CD4-positive, CD25-positive, alpha-beta regulatory T cell (primary cell): ENCODE results near the gene BUD31. TPM values are rescaled to one million over a fixed set of nuclear protein-coding genes. Genes with fewer than 3 reads are reported as not detected.

ENCODE experiments used
- polyA plus RNA-seq, 4 donors: library from polyadenylated mRNA; unstranded; fragments of 300-500 nt; fragmentation: Illumina TruSeq; gene quantifications; one replicate each; pipeline ENCODE4 v1.2.3, GENCODE V29; 2021
- total RNA-seq: library from RNA; stranded (reverse); gene quantifications from one replicate; pipeline ENCODE4 v1.2.3, GENCODE V29; 2022

The BUD31 gene
- total and polyA plus RNA-seq, 5 donors from 2014 or later = 130 to 251 (median 199) TPM

Other genes with a start within 250 kb of the BUD31 start
- gene KPNA7, start 200.9 kb upstream of the BUD31 start, total RNA-seq = not detected
- gene KPNA7, start 200.9 kb upstream of the BUD31 start, polyA plus RNA-seq = not detected
- not detected for gene MYH16, start 136.1 kb upstream of the BUD31 start, total RNA-seq
- gene MYH16, start 136.1 kb upstream of the BUD31 start, polyA plus RNA-seq = not detected
- gene ARPC1A, start 83.1 kb upstream of the BUD31 start, total RNA-seq = 42.5 TPM
- gene ARPC1A, start 83.1 kb upstream of the BUD31 start, polyA plus RNA-seq = 10 to 100 TPM; 70.2 to 79.0 (median 75.9) TPM
- gene ARPC1B, start 34.2 kb upstream of the BUD31 start, total RNA-seq = 205 TPM
- gene ARPC1B, start 34.2 kb upstream of the BUD31 start, polyA plus RNA-seq = 100 to 1,000 TPM; 602 to 898 (median 659) TPM
- gene PDAP1, start 372 bp upstream of the BUD31 start, total RNA-seq = 52.8 TPM
- gene PDAP1, start 372 bp upstream of the BUD31 start, polyA plus RNA-seq = 10 to 100 TPM; 17.2 to 27.5 (median 19.7) TPM
- gene PTCD1, start 29.8 kb downstream of the BUD31 start, total RNA-seq = 3.2 TPM
- gene PTCD1, start 29.8 kb downstream of the BUD31 start, polyA plus RNA-seq = 1 to 10 TPM in 3 of 4 donors, under 1 TPM in 1; 0.91 to 3.8 (median 3.1) TPM
- gene CPSF4, start 30.0 kb downstream of the BUD31 start, total RNA-seq = 43.7 TPM
- 10 to 100 TPM; 19.4 to 28.8 (median 23.1) TPM for gene CPSF4, start 30.0 kb downstream of the BUD31 start, polyA plus RNA-seq
- 117 TPM for gene ATP5MF, start 57.2 kb downstream of the BUD31 start, total RNA-seq
- 100 to 1,000 TPM; 433 to 595 (median 475) TPM for gene ATP5MF, start 57.2 kb downstream of the BUD31 start, polyA plus RNA-seq
- gene ZNF789, start 63.9 kb downstream of the BUD31 start, total RNA-seq = 15.8 TPM
- 1 to 10 TPM; 4.2 to 6.9 (median 6.2) TPM for gene ZNF789, start 63.9 kb downstream of the BUD31 start, polyA plus RNA-seq
- 224 TPM for gene ZNF394, start 91.3 kb downstream of the BUD31 start, total RNA-seq
- 10 to 100 TPM; 53.9 to 72.0 (median 69.4) TPM for gene ZNF394, start 91.3 kb downstream of the BUD31 start, polyA plus RNA-seq
- gene ZKSCAN5, start 95.7 kb downstream of the BUD31 start, total RNA-seq = 5.8 TPM
- 1 to 10 TPM; 2.8 to 5.0 (median 4.2) TPM for gene ZKSCAN5, start 95.7 kb downstream of the BUD31 start, polyA plus RNA-seq
- gene FAM200A, start 143.1 kb downstream of the BUD31 start, total RNA-seq = 3.1 TPM
- 10 to 100 TPM in 1 of 4 donors, 1 to 10 TPM in 3; 3.6 to 10.8 (median 5.2) TPM for gene FAM200A, start 143.1 kb downstream of the BUD31 start, polyA plus RNA-seq
- gene ZNF655, start 149.7 kb downstream of the BUD31 start, total RNA-seq = 148 TPM
- 100 to 1,000 TPM in 1 of 4 donors, 10 to 100 TPM in 3; 89.9 to 121 (median 95.5) TPM for gene ZNF655, start 149.7 kb downstream of the BUD31 start, polyA plus RNA-seq
- gene TMEM225B, start 189.3 kb downstream of the BUD31 start, total RNA-seq = 1.1 TPM
- gene TMEM225B, start 189.3 kb downstream of the BUD31 start, polyA plus RNA-seq = 1 to 10 TPM in 2 of 4 donors, under 1 TPM in 2; 0.67 to 2.3 (median 1.00) TPM
- 47.3 TPM for gene ZSCAN25, start 208.0 kb downstream of the BUD31 start, total RNA-seq
- gene ZSCAN25, start 208.0 kb downstream of the BUD31 start, polyA plus RNA-seq = 10 to 100 TPM in 3 of 4 donors, 1 to 10 TPM in 1; 9.9 to 20.4 (median 14.0) TPM